ENCODE data around the gene SPTBN4. TPM values are rescaled to one million over a fixed set of nuclear protein-coding genes. Genes with fewer than 3 reads are reported as not detected.

Gene SPTBN4
- 0.51 to 1.3 TPM (median 0.91 TPM) in 5 replicates for total RNA-seq (2022; extraction: Qiagen RNA extraction; ENCODE audit: low read depth)

DNA sequence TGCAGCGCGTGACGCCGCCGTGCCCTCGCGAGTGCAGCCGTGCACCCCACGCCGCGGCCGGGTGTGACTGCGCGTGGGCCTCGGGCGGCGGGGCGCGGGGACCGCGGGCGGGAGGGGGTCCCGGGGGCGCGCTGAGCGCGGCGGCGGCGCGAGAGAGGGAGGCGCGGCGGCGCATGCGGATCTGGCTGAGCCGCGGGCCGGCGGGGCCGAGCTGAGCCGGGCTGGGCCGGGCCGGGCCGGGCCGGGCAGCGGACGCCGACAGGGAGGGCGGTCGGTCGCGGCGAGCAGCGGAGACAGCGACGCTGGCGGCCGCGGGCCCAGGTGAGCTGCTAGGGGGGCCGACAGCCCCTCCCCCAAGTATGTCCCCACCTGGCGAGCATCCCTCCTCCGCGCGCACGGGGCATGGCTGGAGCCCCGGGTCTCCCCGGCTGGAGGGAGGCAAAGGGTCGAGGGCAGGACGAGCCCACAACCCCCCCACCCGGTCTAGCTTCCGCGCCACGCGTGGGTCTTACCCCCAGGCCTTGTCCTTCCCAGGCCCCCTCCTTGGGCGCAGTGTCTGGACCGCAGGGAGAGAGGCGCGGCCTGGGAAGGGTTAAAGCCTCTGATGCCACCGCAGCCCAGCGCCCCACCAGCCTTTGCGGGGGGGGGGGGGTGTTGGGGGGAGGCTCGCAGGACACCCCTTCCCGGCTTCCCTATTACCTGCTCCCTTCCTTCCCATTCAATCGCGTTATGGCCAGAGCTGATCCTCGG, at the start of gene SPTBN4:
Gene SPTBN4, plus strand, starts transcription at position 17 of the 750 bp plus-strand sequence. CDS start 5,621 bp downstream, outside the sequence.

DNA sequence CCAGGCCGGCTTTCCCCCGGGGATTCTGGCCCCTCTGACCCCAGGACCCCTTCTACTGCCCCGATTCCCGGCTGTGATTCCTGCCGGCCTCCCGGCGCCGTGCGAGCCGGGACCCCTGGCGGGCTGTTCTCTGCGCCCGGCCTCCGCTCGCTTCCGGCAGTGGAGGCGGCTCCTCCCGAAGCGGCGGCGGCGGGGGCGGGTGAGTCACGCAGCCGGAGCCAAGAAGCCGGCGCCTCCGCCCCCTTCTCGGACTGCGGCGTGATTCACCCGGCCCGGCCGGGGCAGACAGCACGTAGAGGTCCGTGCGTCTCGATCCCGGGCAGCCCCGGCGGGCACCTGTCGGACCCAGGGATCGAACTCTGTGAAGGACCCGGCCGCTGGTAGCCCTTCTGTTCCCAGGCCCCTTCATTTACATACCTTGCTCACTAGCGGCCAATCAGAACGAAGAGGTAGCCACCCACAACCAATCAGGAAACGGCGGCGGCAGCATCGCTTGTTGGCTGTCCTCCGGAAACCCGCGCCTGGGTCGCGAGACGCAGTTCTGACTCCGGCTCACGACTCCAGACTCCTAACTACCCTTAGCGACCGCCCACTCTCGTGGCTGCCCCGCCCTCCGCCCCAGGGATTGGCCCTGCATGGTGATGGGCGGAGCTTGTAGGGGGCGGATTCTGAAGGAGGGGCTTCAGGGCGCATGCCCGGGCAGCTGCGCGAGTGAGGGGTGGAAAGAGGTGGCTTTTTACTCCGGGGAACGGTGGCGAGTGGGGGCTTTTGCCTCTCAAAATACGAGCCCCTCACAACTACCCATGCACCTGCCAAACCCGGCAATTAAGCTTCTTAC, 41.1 kb upstream of the SPTBN4 start, which contains the start of gene SERTAD1:
Gene SERTAD1, minus strand, starts transcription at position 543 of the 838 bp plus-strand sequence. CDS start 2,446 bp downstream, outside the sequence.

DNA sequence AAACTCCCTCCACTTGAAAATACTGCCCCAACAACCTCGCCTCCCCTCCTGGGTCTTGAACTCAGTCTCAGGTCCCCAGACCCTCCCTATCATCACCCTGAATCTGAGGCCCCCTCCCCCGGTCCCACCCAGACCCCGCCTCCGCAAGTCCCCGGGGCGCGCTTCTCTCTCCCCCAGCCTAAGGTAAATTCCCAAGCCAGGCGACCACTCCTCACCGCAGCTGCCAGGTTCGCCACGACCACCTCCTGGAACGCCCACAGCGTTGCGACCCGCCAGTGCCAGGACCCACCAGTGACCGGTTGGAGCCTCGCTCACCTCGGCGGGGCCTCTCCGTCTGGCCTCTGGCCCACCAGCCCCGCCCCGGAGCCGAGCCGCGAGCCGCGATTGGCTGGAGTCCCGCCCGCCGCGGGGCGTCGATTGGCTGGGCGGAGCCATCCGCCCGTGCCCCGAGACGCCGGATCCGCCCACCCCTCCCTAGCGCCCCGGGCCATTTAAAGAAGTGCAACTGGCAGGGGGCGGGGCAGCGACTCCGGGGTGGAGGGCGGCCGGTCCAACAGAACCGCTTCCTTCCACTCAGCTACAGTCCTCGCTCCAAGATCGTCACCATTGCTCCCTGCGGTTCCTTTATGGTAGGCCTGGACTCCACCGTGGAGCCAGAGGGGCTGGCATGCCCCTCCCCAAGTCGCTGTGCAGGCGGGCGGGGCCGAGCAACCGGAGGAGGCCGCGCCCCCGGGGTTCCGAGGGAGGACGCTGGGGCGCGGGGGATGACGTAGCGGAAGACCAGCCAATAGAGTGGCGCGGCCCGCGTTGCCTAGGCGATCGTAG, 22.6 kb upstream of the SPTBN4 start, which contains the start of gene SERTAD3:
Gene SERTAD3, minus strand, starts transcription at position 336 of the 825 bp plus-strand sequence. CDS start 2,255 bp downstream, outside the sequence.

DNA sequence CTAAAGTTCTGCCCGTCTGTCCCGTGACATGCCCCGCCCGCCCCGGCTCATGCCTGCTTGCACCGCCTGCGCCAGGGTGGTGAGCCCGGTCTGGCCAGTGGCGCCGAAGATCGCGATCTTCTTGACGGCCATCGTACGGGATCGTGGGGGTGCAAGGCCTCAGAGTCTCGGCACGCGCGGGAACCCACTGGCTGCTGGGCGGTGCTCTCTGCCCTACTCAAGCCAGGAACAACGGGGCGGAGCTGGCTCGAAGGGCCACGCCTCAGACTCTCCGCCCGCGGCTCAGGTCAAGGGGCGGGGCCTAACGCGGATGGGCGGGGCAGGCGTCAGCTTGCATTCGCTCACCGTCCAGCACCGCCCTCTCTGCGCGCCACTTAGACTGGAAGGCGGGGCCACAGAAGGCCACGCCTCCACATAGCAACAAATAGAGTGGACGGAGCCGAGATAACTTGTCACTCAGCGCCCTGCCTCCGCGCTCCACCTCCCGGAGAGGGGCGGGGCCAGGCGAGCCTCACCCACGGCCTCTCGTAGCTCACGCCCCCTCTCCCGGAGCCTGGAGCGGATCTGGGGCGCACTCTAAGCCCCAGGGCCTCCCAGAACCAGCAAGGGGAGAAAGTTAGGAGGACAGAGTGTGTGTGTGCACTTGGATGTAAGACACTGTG, 1.1 kb upstream of the SPTBN4 start, which contains the start of gene BLVRB:
Gene BLVRB, minus strand, starts transcription at position 189 of the 662 bp plus-strand sequence. Its CDS starts 57 bp downstream, at position 132.

DNA sequence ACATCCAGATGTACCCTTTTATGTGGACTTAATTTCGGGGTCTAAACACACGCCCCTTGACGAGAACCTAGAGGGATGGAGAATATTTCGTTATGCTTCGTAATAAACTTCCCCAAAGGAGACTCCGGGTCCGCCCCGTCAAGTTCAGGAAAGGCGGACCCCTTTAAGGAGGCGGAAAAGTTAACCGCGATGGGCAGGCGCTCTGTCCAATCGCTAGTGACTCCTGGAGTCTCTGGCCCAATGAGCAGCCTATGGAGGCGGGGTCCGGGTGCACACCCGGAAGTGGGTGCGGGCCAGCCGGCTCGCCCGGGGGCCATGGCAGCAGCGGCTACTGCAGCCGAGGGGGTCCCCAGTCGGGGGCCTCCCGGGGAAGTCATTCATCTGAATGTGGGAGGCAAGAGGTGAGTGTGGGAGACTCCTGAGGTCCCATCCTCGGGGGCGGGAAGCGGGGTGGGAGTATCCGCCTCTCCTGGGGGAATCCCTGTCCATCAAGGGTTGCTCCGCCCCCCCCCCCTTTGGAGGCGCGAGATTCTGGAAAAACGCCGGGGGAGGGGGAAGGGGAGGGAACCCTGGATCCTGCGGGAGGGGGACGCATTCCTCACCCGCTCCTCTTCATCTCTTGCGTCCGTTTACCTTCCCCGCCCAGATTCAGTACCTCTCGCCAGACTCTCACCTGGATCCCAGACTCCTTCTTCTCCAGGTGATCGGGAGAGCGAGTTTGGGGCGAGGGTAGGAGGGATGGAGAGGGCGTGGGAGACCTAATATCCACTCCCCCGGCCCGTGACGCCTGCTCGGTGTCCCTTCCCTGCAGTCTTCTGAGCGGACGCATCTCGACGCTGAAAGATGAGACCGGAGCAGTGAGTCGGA, 110.0 kb downstream of the SPTBN4 start, which contains the start of gene SHKBP1:
Gene SHKBP1, plus strand, starts transcription at position 289 of the 867 bp plus-strand sequence. Its CDS starts 27 bp downstream, at position 316.

DNA sequence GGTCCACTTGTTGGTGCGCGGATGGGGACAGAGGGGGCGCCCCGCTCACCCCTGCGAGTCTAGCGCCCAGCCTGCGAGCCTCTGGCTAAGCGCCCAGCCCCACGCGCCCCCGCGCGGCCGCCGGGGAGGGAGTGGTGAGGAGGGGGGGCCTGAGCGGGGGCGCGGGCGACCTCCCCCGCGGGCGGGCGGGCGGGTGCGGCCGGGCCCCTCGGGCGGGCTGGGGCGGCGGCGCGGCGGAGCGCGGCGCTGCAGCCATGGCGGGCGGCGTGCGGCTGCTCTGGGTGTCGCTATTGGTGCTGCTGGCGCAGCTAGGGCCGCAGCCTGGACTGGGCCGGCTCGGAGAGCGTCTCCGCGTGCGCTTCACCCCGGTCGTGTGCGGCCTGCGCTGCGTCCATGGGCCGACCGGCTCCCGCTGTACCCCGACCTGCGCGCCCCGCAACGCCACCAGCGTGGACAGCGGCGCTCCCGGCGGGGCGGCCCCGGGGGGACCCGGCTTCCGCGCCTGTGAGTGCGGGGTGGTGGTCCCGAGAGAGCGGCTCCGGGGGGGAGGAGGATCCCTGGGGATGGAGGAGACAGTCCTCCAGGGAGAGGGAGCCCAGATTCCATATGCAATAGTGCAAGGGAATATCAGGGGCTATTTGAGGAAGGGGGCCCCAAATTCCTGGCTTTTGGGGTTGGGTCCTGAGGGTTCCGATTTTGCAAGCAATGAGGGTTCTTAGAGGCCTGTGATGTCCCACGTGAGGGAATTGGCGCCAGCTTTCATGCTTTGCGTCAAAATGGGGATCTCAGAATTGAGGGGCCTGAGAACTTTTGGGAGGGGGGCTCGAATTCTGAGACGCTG, 134.6 kb downstream of the SPTBN4 start, which contains the start of gene LTBP4:
Gene LTBP4, plus strand, starts transcription at position 236 of the 841 bp plus-strand sequence. Its CDS starts 19 bp downstream, at position 255.

Other genes with a start within 250 kb of the SPTBN4 start
- gene TTC9B, start 248.6 kb upstream of the SPTBN4 start, total RNA-seq (2022; extraction: Qiagen RNA extraction; ENCODE audit: low read depth): 0.26 to 0.61 TPM (median 0.51 TPM) in 5 replicates
- gene CCNP, start 240.3 kb upstream of the SPTBN4 start, total RNA-seq (2022; extraction: Qiagen RNA extraction; ENCODE audit: low read depth): 0.22 to 0.39 TPM (median 0.30 TPM) in 5 replicates
- gene AKT2, start 181.7 kb upstream of the SPTBN4 start, total RNA-seq (2022; extraction: Qiagen RNA extraction; ENCODE audit: low read depth): 136 to 202 TPM (median 190 TPM) in 5 replicates
- 27.6 to 35.4 TPM (median 28.1 TPM) in 5 replicates for gene C19orf47, start 118.6 kb upstream of the SPTBN4 start, total RNA-seq (2022; extraction: Qiagen RNA extraction; ENCODE audit: low read depth)
- gene PLD3, start 118.3 kb upstream of the SPTBN4 start, total RNA-seq (2022; extraction: Qiagen RNA extraction; ENCODE audit: low read depth): 240 to 285 TPM (median 257 TPM) in 5 replicates
- 0.19 to 0.31 TPM (median 0.26 TPM) in 5 replicates for gene HIPK4, start 76.8 kb upstream of the SPTBN4 start, total RNA-seq (2022; extraction: Qiagen RNA extraction; ENCODE audit: low read depth)
- 1.4 to 1.9 TPM (median 1.5 TPM) in 5 replicates for gene PRX, start 53.6 kb upstream of the SPTBN4 start, total RNA-seq (2022; extraction: Qiagen RNA extraction; ENCODE audit: low read depth)
- 28.4 to 43.3 TPM (median 31.7 TPM) in 5 replicates for gene SERTAD1, start 41.0 kb upstream of the SPTBN4 start, total RNA-seq (2022; extraction: Qiagen RNA extraction; ENCODE audit: low read depth)
- gene SERTAD3, start 22.7 kb upstream of the SPTBN4 start, total RNA-seq (2022; extraction: Qiagen RNA extraction; ENCODE audit: low read depth): 37.5 to 49.9 TPM (median 42.3 TPM) in 5 replicates
- 269 to 351 TPM (median 301 TPM) in 5 replicates for gene BLVRB, start 1.3 kb upstream of the SPTBN4 start, total RNA-seq (2022; extraction: Qiagen RNA extraction; ENCODE audit: low read depth)
- 121 to 152 TPM (median 134 TPM) in 5 replicates for gene SHKBP1, start 109.9 kb downstream of the SPTBN4 start, total RNA-seq (2022; extraction: Qiagen RNA extraction; ENCODE audit: low read depth)
- gene LTBP4, start 134.4 kb downstream of the SPTBN4 start, total RNA-seq (2022; extraction: Qiagen RNA extraction; ENCODE audit: low read depth): 46.1 to 67.2 TPM (median 60.0 TPM) in 5 replicates
- gene NUMBL, start 223.7 kb downstream of the SPTBN4 start, total RNA-seq (2022; extraction: Qiagen RNA extraction; ENCODE audit: low read depth): 57.1 to 72.3 TPM (median 58.4 TPM) in 5 replicates
- gene COQ8B, start 249.9 kb downstream of the SPTBN4 start, total RNA-seq (2022; extraction: Qiagen RNA extraction; ENCODE audit: low read depth): 62.6 to 72.2 TPM (median 69.9 TPM) in 5 replicates